ENCODE results near the gene MACROD2. TPM values are rescaled to one million over a fixed set of nuclear protein-coding genes. Genes with fewer than 3 reads are reported as not detected.

MACROD2 gene
- polyA plus RNA-seq, 2 of the 4 experiments (the other 2 are of a cell fraction): 0.96 to 1.3 TPM

DNA sequence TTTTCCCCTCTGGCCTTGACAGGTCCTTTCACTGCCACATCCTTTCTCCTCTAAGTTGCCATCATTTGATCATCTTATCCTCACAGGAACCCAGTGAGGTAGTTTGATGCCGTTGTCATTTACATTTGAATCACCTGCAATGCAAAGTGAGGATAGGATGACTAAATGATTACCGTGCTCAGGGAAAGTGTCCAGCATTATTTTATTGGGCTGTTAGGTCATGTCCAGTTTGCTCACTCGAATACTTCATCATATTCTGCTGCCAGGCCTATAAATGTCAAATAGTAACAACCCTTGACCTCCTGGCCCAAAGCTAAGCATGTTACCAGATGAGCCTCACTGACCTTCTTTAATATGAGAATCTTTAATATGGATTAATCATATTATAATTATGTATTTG lies 1410.8 kb downstream of the MACROD2 start (continued):
- TF ChIP-seq CBX2 (IDR thresholded peaks at IDR 0.05; ENCODE audit: borderline replicate concordance, low read depth): no peak
- TF ChIP-seq PHF8 (IDR thresholded peaks at IDR 0.05; ENCODE audit: borderline replicate concordance, low read depth): no peak
- no peak for TF ChIP-seq EP300 (IDR thresholded peaks at IDR 0.05)
- TF ChIP-seq, protein P1, sequence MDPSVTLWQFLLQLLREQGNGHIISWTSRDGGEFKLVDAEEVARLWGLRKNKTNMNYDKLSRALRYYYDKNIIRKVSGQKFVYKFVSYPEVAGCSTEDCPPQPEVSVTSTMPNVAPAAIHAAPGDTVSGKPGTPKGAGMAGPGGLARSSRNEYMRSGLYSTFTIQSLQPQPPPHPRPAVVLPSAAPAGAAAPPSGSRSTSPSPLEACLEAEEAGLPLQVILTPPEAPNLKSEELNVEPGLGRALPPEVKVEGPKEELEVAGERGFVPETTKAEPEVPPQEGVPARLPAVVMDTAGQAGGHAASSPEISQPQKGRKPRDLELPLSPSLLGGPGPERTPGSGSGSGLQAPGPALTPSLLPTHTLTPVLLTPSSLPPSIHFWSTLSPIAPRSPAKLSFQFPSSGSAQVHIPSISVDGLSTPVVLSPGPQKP (IDR thresholded peaks at IDR 0.05; ENCODE audit: low read depth, low read length): no peak
- no peak for TF ChIP-seq EHF (CRISPR knock-in tag; IDR thresholded peaks at IDR 0.05)
- TF ChIP-seq HEYL (CRISPR knock-in tag; IDR thresholded peaks at IDR 0.05): no peak
- no peak for TF ChIP-seq HOXA7 (CRISPR knock-in tag; IDR thresholded peaks at IDR 0.05)
- no peak for TF ChIP-seq CEBPB (IDR thresholded peaks at IDR 0.05)
- no peak for TF ChIP-seq FOXS1 (CRISPR knock-in tag; IDR thresholded peaks at IDR 0.05)

DNA sequence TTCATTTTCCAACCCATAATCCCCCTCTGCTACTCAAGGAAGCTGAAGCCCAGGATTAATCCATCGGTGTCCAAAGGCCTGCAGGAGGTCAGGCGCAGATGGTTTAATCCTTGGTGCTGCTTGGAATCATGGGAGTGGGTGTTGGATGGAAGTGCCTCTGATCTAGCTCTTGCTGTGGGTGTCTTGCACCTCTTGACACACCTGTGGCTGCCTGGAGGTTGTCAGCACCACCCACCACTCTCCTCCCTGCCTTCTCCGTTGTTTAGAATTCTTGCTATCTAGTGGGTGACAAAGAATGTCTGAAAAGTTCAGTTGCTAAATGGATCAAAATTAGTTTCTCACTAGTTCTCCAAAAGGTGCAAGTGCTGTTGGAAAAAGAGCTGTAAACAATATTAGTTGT lies 1416.5 kb downstream of the MACROD2 start:
- no peak overlapping the region for H3K4me2 ChIP-seq
- CTCF ChIA-PET: no interaction called here
- DNase-seq (ENCODE audit: low read depth in 1 of 2, low spot score in 1 of 2) (no peak), FAIRE-seq (no peak), ATAC-seq (no peak)
- POLR2A ChIA-PET: no interaction called here
- TF ChIP-seq JUN (IDR thresholded peaks at IDR 0.05) (no peak), BHLHE40 (IDR thresholded peaks at IDR 0.05; ENCODE audit: low read depth, low read length) (no peak), NPAS2 (CRISPR knock-in tag; IDR thresholded peaks at IDR 0.05; ENCODE audit: borderline replicate concordance) (no peak), CBX2 (IDR thresholded peaks at IDR 0.05; ENCODE audit: borderline replicate concordance, low read depth) (no peak), EHMT2 (IDR thresholded peaks at IDR 0.05; ENCODE audit: low read depth) (no peak), ZC3H11A (IDR thresholded peaks at IDR 0.05) (no peak), ESRRA (IDR thresholded peaks at IDR 0.05; ENCODE audit: borderline replicate concordance, low read length) (no peak), MAZ (IDR thresholded peaks at IDR 0.05; ENCODE audit: borderline replicate concordance, low read depth, low read length) (no peak)
- TF ChIP-seq, protein P1 (IDR thresholded peaks at IDR 0.05; ENCODE audit: low read depth, low read length): no peak
- TF ChIP-seq, protein P2, sequence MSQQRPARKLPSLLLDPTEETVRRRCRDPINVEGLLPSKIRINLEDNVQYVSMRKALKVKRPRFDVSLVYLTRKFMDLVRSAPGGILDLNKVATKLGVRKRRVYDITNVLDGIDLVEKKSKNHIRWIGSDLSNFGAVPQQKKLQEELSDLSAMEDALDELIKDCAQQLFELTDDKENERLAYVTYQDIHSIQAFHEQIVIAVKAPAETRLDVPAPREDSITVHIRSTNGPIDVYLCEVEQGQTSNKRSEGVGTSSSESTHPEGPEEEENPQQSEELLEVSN (IDR thresholded peaks at IDR 0.05; ENCODE audit: borderline replicate concordance, low read depth): no peak
- TF ChIP-seq, protein P3, sequence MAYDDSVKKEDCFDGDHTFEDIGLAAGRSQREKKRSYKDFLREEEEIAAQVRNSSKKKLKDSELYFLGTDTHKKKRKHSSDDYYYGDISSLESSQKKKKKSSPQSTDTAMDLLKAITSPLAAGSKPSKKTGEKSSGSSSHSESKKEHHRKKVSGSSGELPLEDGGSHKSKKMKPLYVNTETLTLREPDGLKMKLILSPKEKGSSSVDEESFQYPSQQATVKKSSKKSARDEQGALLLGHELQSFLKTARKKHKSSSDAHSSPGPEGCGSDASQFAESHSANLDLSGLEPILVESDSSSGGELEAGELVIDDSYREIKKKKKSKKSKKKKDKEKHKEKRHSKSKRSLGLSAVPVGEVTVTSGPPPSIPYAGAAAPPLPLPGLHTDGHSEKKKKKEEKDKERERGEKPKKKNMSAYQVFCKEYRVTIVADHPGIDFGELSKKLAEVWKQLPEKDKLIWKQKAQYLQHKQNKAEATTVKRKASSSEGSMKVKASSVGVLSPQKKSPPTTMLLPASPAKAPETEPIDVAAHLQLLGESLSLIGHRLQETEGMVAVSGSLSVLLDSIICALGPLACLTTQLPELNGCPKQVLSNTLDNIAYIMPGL (CRISPR knock-in tag; IDR thresholded peaks at IDR 0.05; ENCODE audit: borderline replicate concordance): no peak
- no peaks in the 10 kb centered on the region for H3K4me1 ChIP-seq
- no peak overlapping the region for H3K27ac ChIP-seq
- WGBS (ENCODE audit: missing lambda C conversion rate): 30% methylated on average over 3 of the region's 3 CpGs
- no peaks in the 10 kb centered on the region for H3K9me3 ChIP-seq
- no peak overlapping the region for H3K4me3 ChIP-seq

DNA sequence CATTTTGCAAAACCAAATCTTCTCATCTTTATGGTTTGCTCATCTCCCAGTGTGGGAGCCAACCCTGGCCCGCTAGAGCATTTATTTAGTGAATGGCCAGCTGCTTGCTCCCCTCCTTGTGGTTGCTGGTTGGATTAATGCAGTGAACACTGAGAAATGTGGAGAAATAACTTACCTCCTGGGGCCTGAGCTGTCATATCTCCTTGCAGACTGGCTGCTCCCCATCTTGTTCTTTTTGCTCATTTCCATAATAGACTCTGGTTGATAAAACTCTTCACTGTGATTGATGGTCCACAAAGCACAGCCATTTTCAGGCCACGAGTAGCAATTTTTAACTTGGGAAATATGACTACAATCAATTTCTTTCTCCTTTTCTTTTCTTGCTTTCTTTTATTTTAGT lies 1420.6 kb downstream of the MACROD2 start:
- POLR2A ChIA-PET: no interaction called here
- DNase-seq (ENCODE audit: low read depth in 1 of 2, low spot score in 1 of 2) (no peak), FAIRE-seq (no peak), ATAC-seq (no peak)
- H3K27ac ChIP-seq: no peak overlapping the region
- 0 out of 3 replicates have a peak, but pooled peaks cover 4% of the 10 kb centered on the region for H3K9me3 ChIP-seq
- TF ChIP-seq, protein P2 (IDR thresholded peaks at IDR 0.05; ENCODE audit: borderline replicate concordance, low read depth): no peak
- TF ChIP-seq HEYL (CRISPR knock-in tag; IDR thresholded peaks at IDR 0.05): no peak
- no peak for TF ChIP-seq HDAC2 (IDR thresholded peaks at IDR 0.05)
- TF ChIP-seq SMC3 (IDR thresholded peaks at IDR 0.05): no peak
- TF ChIP-seq RAD21 (conservative IDR thresholded peaks at IDR 0.05 in 1 of 2, IDR thresholded peaks at IDR 0.05 in 1 of 2): no peak
- no peak for TF ChIP-seq HOXA7 (CRISPR knock-in tag; IDR thresholded peaks at IDR 0.05)
- H3K4me2 ChIP-seq: no peak overlapping the region
- 4% methylated on average over 2 of the region's 2 CpGs for WGBS (ENCODE audit: missing lambda C conversion rate)
- no peak overlapping the region for H3K4me3 ChIP-seq
- H3K4me1 ChIP-seq: no peaks in the 10 kb centered on the region
- CTCF ChIA-PET: no interaction called here

Measured in A549 (cell line).